Activated gamma-delta T cell treated with anti-CD3 and anti-CD28 coated beads, Interleukin-2, amount 50 U/mL, for 16 hours (primary cell): ENCODE data around the gene NUP93.

Source experiments
- DNase-seq: peaks from one replicate; pipeline ENCODE4 v3.0.0-alpha.2; 2020; ENCODE audit warnings: low read depth

NUP93 gene

DNA sequence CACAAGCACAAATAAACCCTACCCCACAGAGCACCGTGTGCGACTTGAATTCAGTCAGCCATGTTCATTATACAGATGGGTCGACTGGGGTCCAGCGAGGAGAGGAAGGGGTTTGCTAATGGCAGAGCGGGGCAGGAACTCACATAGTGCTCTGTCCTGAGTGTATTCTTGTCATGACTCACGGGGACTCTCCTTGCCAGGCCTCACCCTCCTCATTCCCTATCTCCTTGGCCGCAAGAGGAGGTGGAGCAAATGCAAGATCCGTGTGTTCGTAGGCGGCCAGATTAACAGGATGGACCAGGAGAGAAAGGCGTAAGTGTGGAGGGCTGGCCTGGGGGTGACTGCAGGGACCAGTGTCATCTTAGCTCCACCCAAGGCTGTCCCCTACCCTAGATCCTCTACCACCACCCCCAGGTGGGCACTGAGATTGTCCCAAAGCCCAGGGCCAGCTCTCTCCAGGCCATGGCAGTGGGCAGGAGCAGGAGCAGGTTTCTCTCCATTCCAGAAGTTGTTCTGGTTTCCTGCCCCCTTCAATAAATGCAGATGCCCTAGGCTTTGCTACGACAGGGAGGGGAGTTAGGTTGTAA is 164.5 kb downstream of the NUP93 start:
- DNase-seq: no peak

DNA sequence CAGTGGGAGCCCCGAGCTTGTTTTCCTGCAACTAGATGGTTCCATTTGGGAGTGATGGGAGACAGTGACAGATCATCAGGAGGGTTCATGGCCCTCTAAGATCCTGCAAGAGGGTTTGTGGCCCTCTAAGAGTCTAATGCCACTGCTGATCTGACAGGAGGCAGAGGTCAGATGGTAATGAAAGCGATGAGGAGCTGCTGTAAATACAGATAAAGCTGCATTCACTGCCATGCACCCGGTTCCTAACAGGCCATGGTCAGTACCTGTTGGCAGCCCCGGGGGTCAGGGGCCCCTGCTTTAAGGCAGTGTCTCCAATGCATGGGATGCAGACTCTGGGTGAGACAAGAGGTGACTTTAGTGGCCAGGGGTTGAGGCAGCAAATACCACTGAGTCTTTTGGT is 165.9 kb downstream of the NUP93 start:
- no peak for DNase-seq

DNA sequence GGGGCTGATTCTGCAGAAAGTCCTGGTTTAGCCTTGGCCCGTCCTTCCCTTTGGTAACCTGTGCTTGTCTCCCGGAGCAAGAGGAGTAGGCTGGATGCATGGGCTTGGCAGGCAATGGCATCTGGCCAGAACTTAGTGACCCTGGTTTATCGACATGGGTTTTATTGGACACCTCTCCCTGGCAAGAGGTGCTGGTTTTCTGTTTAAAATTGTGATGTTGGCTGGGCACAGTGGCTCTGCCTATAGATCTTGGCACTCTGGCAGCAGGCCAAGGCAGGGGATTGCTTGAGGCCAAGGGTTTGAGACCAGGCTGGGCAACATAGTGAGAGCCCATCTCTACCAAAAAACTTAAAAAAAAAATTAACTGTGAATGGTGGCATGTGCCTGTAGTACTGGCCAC is 166.3 kb downstream of the NUP93 start:
- no peak for DNase-seq

DNA sequence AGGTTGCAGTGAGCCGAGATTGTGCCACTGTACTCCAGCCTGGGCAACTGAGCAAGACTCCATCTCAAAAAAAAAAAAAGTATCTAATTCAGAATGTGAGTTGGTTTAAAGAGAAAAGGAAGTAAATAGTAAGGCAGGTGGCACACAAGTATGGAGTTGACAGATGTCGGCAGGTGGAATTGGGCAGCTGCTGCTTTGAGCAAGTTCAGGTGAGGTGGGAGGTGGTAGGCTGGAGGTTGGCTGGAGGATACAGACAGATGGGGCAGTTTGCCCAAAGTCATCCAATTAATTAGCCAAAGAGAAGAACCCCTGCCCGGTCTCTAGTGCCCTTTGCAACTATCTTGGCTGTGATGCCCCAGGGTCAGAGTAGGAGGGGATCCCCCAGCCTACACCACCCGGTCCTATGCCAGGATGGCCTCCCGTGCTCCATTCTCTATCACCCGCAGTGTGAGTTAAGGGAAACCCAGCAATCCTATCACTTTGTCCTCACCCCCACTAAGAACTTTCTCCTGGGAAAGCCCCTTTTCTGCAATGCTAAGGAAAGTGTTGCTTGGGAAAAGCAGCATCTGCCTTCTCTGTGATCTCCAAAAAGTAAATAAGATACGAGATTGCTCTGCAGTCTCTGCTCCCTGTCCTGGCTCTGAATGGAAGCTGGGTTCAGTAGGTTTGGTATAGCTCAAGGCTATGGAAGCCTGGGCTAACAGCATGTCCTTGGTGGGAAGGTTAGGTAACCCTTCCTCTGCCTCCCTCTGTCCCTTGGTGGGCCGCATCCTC is 167.3 kb downstream of the NUP93 start:
- no peak for DNase-seq

DNA sequence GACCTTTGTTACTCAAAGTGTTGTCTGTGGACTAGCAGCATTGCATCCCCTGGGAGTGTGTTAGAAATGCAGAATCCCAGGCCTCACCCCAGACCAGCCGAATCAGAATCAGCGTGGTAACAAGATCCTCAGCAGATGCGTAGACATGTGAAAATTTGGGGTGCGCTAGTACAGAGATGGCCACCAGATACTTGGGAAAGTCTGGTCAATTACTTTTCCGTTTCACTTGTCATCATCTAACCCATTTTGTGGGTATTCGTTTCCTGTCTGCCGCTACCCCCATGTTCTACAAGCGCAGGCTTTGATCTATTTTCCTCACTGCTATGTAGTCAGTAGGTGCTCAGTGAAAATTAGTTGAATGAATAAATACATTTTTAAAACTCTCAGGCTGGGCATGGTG is 168.9 kb downstream of the NUP93 start:
- no peak for DNase-seq
